HG02938 (cell line): ENCODE measurements around the gene OGDH.

Experiments
- ATAC-seq: cut with Tn5 transposase; IDR thresholded peaks from one replicate; pipeline ENCODE4 v1.9.1; 2021; ENCODE audit warnings: mild to moderate bottlenecking, moderate library complexity; ENCODE audit not compliant: unreplicated experiment

OGDH gene

DNA sequence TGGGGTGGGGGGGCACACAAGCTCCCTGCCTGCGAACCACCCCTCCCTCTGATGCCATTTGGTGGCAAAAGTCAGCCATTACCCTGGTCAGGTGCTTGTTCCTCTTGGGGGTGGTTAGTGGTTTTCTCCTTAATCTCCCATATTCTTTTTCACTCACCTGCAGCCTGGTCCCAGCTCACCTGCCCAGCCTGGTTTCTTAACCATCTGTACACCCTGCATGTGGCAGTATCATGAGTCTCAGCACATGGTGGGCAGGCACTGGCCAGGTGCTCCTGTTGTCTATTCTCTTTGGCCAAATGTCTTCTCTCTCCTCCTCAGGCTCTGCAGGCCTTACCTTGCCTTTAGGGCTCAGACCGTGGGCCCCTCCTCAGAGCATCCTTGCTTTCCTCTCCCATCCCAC lies 30.5 kb downstream of the OGDH start:
- ATAC-seq: no peak

DNA sequence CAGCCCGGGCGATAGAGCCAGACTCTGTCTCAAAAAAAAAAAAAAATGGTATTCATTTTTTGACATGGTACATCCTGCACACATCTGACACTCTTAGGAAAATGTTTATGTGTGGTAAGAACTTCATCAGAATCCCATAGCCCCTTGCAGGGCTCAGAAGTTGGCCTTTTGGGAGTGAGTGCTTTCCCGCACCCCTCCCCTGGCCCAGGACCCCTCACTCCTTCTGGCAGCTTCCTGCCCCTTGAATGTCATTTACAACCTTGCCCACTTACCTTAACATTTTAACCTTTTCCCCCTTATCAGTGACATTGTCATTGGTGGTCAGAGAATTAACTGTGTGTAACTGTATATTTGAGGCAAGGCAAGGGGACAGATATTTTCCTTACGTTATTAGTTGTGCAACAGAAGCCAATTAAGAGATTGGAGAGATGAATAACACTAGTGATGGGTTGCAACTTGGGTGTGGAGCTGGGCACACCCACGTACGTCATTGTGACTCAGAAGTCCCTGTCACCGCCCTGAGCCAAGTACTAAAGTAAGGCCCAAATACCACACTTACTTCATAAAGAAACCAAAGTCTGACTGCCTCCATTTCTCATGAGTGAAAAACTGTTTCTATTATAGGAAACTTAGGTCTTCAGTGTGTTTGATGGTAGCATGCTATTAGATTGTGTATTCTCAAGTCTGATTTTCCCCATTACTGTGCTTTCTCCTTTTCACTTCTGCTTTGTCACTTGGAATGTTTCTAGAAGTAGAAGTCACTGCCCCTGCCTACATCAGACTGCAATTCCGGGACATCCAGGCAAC lies 31.6 kb downstream of the OGDH start:
- peak; percentile 46 for ATAC-seq

DNA sequence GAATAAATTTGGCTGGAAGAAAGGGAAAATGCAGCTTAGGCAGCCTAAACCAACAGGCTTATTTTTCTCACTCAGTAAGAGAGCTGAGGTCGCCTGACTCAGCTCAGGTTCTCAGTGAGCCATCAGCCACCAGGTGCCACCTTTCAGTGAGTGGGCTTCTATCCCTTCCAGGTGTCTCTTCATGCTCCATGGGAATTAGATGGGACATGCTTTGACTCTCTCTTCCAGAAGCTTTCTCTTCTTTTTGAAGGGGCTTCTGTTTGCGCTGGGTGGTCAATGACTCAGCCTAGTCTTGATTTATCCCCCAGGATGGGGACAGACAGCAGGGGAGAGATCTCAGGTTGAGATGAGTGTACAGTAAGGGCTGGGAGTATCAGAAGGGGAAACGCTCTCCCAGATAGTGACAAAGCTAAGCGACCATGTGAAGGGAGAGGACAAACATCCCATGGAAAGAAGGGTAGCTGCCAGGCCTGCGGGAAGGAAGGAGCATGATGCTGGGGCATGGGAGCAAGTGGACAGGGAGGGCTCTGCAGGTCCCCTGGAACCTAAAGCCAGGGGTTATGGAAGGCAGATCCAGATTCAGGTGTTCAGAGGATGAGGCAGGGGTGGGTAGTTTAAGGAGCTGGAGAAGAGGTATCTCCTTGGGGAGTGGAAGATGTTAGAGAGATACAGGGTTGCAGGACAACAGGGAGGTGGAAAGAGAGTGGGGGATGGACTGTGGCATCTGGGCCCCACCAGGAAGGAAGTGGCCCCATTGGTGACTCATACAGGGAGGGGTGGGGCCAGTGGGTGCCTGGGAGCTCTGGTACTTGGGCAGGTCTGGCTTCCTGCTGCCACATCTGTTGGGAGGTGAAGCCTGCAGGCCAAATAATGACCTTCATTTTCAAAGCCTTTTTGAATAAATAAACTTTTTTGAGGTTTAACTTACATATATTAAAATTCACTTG lies 32.5 kb downstream of the OGDH start:
- peak; percentile 73 for ATAC-seq

DNA sequence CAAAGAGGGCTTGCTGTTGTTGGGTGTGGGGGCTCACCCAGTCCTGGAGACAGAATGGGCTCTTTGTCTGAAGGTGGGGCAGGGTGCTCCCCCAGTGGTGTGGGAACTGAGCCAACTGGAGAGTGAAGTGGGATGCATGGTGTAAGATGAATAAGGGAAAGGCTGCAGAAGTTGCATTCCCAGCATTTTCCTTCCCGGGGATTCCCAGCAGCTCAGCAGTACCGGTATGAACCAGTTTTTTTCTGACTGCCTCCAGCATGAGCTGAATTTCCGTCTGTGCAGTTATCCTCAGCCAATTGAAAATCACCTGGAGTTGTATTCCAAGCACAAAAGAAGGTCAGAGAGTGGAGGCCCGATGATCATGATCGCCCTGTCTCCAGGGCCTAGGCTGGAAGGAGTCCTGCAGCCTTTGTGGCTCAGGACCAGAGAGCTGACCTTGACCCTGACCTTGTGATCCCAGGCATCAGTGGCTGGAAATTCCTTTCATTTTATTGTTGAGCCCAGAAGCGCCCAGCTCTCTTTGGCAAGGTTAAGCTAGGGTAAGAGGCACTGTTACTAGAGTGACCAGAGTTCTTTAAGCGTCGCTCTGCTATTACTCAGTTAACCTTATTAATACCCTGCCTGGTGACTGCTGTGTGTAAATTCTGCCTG lies 33.4 kb downstream of the OGDH start:
- no peak for ATAC-seq

DNA sequence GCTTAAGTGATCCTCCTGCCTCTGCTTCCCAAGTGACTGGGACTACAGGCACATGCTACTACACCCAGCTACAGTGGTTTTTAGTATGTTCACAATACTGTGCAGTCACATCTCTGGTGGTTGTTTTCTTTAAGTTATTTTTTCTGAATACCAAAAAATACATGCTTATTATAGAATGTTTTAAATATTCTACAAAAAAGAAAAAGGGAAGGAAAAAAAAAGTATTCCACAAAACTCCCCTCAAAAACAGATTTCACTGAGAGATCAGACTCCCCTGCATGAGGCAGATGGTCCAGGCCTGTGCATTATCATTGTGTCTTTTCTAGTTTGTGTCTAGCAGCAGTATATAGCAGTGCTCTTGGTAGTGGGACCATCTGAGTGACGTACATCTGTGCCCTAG lies 36.8 kb downstream of the OGDH start:
- ATAC-seq: no peak

DNA sequence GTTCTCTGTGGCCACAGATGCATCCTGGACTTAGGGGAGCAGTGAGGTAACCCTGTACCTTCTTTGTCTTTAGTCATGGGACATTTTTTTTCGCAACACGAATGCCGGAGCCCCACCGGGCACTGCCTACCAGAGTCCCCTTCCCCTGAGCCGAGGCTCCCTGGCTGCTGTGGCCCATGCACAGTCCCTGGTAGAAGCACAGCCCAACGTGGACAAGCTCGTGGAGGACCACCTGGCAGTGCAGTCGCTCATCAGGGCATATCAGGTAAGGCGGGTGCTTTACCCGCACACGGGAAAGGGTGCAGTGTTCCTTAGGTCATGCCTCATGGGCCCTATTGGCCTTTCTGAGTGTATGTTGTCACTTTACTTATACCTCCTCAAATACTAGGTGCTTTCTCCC lies 38.8 kb downstream of the OGDH start:
- no peak for ATAC-seq

DNA sequence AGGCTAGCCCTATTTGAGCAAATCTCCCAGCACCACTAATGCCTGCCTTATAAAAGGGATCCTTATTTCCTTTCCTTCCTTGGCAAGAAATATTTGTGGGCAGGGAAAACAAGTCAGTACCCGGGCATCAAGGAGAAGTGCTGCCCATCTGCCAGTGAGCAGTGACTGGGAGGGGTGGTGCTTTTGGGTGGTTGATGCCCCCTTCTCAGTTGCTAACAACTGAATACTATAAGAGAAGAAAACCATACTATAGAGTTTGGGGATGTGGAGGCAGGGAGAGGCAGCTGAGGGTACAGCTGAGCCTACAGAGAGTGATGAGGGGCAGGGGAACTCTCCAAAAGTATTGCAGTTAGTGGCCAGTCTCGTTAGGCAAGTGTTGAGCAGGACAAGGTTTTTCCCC lies 39.3 kb downstream of the OGDH start:
- ATAC-seq: no peak

DNA sequence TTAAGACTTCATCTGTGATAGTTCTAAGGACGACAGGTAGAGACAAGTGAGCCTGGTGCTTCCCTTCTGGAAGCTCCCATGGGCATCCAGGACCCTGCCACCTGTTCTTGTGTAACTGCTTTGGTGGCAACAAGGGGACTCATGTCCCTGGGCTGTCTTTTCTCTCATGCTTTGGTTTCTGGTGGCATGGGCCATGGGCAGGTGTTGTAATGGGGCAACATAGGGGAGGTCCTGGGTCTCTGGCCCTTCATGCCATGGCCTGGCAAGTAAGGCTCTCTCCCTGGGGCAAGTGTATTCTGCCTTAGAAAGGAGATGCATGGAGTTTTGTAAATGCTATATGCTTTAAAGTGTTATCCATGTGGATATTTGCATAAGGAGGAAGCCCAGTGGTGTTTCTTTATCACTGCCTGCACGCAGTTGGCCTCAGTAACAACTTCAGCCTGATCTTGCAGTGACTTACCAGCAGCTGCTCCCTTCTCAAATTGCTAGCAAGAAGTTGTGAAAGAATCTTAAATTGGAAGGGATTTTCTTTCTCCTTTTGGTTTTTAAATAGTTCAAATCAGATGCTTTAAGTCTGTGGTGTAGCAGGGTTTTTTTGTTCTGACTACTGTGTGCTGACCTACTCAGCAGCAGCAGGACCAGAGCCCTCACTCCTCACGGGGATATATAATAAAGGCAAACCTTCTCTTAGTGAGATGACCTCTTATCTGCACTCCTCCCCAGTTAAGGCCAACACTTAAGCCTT lies 39.9 kb downstream of the OGDH start:
- ATAC-seq: no peak

DNA sequence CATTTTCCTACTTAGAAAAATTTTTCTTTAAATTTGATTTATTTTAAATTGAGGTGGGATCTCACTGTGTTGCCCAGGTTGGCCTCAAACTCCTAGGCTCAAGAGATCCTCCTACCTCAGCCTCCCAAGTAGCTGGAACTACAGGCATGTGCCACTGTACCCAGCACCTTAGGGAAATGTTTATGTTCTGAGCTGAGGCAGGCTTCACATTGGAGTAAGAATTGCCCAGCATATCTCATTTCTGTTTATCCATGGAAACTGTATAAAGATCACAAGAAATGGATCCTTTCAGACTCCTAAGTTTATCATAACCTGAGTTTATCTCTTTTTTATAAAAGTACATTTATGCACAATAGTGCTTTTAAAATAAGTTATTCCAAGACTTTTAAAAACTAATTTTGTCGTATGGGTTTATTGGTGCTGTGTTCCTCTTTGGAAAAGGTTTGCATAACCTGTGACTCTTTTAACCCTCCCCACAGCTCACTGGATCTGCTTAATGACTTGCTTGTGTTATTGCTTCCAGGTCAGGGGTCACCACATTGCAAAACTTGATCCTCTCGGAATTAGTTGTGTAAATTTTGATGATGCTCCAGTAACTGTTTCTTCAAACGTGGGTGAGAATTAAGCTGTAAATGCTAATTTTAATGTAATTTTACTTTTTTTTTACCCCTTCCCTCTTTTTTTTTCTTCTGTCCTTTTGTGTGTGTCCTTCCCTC lies 40.7 kb downstream of the OGDH start:
- no peak for ATAC-seq

DNA sequence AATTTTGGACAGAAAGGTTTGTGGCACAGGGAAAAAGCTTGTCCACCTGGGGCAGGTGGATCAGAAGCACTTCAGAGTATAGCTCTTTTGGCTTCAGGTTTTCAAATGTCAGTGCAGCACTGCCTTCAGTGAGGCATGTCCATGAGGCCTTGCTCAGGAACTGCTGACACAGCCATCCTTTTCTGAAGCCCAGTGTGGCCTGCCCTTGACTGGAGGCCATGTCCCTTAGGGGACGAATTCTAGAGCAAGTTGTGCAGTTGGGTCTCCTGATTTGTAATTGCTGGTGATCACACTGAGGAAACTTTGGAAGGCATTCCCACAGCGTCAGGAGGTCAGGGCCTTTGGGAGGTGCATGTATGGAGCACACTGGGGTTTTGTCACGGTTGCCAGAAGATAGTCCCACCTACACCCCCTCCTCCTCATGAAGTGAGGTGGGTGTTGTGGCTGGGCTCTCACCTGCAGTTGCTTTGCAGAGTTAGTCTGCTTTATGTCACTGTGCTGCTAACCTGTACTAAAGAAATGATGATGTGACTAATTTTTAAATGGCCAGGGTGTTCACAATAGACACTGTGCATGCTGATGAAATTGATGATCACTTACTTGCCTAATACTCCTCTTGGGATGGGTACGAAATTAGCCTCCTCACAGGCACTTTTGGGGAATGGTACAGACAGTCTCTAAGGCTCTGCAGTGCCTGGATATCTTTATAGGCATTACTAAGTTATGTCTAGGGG lies 41.7 kb downstream of the OGDH start:
- no peak for ATAC-seq

DNA sequence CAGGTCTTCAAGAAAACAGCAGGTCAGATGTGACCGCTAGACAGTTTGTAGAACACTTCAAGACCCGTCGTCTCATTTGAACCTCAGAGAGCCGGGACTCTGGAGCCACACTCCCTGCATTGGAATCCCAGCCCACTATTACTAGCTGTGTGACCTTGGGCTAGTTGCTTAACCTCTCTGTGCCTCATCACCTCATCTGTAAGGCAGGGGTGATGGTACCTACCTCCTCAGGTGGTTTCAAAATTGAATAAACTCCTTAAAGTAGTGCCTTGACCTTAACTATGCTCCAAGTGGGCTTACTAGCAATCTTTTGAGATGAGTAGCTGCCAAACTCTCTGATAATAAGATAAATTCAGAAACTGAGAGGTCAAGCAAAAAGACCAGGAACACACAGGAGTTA lies 43.8 kb downstream of the OGDH start:
- no peak for ATAC-seq

DNA sequence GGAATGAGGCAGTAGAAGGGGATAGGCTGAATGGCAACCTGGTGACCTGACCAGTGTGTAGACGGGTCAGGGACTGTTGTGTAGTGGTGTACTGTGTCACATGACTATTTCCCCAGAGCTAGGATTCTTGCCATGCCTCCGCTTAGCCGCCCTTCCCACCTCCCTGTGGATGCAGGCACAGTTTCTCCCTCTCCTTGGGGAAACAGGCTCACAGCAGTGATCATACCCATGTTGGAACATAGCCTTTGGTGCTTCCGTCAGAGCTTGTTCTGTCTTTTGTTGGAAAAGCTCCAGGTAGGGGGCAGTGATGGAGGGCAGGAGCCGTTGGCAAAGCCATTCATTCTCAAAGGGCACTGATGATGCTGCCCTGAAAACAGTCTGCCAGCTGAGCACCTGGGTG lies 44.3 kb downstream of the OGDH start:
- no peak for ATAC-seq

DNA sequence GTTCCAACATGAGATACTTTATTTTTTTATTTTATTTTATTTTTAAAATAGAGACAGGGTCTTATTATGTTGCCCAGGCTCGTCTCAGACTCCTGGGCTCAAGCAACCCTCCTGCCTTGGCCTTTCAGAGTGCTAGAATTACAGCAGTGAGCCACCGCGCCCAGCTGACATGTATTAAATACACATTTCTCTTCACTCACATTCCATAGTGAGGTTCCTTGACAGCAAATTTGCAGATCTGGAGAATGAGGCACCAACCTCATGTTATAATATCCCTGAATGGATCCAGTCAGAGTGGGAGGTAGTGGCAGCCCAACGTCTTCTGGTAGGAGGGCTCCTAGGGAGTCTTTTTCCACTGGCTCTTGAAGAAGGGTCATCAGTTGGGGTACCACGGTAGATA lies 46.1 kb downstream of the OGDH start:
- ATAC-seq: no peak

DNA sequence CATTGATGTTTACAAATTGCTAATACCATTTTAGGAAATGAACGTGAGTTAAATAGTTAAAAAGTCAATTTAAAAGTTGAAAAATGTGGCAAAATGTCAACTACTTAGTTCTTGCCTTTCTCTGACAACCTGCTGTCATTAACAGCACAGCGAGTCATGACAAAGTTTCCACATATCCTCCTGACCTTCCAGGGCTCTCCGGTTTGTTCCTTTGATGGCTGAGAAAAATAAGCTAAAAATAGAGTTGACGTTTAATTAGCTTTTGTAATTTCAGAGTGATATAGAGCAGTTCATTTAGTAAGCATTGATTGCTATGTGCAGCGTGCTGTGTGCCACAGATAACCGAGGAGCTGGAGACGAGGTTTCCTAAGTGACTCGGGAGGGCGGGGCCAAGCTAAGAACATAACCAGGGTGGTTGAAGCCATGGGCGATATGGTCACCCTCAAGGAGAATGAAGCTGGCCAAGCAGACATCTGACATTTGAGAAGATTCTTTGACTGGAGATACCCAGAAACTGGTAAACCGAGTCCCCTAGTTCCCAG lies 47.9 kb downstream of the OGDH start:
- no peak for ATAC-seq

DNA sequence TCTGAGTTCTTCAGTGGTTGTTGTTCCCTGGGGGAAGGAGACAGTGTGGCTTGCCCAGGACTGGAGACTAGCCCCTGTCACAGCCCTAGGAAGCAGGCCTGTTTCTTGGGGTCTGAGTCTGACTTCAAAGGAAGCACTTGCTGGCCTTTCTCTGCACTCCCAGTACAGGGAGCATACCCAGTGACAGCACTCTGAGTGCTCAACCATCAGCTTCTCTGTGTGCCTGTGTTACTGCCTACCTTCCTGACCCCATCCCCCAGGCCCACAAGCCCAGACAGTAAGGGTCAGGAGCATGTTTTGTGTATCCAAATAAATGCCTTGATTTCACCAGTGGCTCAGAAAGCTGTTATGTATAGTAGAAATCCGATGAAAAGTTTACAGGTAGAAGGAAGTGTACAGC lies 48.9 kb downstream of the OGDH start:
- no peak for ATAC-seq

DNA sequence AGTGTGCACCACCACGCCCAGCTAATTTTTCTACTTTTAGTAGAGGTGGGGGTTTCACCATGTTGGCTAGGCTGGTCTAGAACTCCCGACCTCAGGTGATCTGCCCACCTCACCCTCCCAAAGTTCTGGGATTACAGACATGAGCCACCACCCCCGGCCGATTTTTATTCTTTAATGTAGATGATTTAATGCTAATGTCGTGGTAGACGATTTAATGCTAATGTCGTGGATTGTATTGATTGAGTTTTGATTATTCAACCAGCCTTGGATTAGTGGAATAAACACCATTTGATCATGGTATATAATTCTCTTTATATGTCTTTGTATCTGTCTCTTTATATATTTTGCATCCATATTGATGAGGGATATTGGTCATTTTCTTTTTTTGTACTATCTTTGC lies 52.6 kb downstream of the OGDH start:
- ATAC-seq: no peak

DNA sequence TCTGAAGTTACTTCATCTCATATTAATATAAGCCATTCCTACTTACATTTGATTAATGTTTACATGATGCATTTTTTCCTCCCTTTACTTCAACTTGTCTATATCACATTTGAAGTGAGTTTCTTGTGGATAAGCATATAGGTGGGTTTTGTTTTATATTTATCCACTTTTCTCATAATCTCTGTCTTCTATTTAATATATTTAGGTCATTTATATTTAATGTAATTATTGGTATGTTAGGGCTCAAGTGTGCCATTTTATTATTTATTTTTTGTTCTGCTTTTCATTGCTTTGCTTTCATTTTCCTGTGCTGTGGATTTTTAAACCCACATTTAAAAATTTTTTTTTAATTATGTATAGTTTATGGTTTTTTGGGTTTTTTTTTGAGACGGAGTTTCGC lies 54.8 kb downstream of the OGDH start:
- no peak for ATAC-seq

DNA sequence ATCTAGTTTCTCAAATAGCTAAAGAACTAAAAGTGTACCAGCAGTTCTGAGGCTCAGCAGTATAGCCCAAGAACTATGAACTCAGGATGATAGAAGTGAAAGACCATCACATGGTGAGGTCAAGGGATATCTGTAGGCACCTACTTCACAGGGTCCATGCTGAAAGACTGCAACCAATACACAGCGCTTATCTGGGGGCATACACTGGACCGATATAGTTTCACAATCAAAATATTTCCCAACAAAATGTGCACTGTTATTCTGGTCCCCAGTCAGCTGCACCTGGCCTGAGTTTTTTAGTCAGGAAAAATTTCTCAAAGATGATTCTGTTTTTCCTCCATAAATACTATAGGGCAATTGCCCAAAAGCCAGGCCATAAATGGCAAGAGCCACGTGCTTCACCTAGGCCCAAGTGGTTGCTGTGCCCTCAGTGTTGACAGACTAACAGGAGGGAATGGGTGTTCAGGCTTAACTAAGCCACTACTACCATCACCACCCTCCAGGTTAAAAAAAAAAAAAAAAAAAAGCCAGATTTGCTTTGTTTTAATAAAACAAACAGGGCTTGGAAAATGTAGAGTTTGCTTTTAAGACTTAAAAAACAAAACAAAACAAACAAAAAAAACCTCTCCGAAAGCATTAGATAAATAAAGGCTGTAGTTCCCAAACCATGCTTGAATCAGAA lies 58.5 kb downstream of the OGDH start:
- no peak for ATAC-seq
